Neural cell (in vitro differentiated cells): ENCODE results near the gene FAM136A. TPM values are rescaled to one million over a fixed set of nuclear protein-coding genes. Genes with fewer than 3 reads are reported as not detected.

Experiments used
- H2AFZ ChIP-seq: fragments of 200-600, 300-800 bp; sonication (generic), shearing (Covaris generic); 2 replicates; pipeline ENCODE4 v1.6.0; 2014; ENCODE audit warnings: low read depth, mild to moderate bottlenecking, antibody characterized with exemption, low read length, moderate library complexity
- H3F3A ChIP-seq: fragments of 200-600 bp; shearing (Covaris generic); 2 replicates; pipeline ENCODE4 v1.6.1; 2016; ENCODE audit warnings: mild to moderate bottlenecking, moderate library complexity, mixed read lengths, antibody characterized with exemption, low read length; ENCODE audit not compliant: insufficient read depth, poor library complexity, severe bottlenecking
- H3K27ac ChIP-seq: fragments of 200-600, 300-800 bp; sonication (generic), shearing (Covaris generic); 2 replicates; pipeline ENCODE4 v1.5.1; 2014; ENCODE audit warnings: mild to moderate bottlenecking, low read length, moderate library complexity
- H3K27me3 ChIP-seq: fragments of 300-800, 200-600 bp; sonication (generic), shearing (Covaris generic); 2 replicates; pipeline ENCODE4 v1.6.0; 2014; ENCODE audit warnings: mild to moderate bottlenecking, low read depth, low read length, moderate library complexity; ENCODE audit not compliant: insufficient read depth
- H3K36me3 ChIP-seq: fragments of 300-800, 200-600 bp; sonication (generic), shearing (Covaris generic); 2 replicates; pipeline ENCODE4 v1.5.1; 2014; ENCODE audit warnings: mild to moderate bottlenecking, antibody characterized with exemption, low read length, moderate library complexity; ENCODE audit not compliant: insufficient read depth
- H3K4me2 ChIP-seq: fragments of 300-800, 200-600 bp; sonication (generic), shearing (Covaris generic); 2 replicates; pipeline ENCODE4 v1.6.0; 2014; ENCODE audit warnings: mild to moderate bottlenecking, low read length
- H3K4me3 ChIP-seq: fragments of 300-800, 200-600 bp; sonication (generic), shearing (Covaris generic); 2 replicates; pipeline ENCODE4 v1.5.1; 2014; ENCODE audit warnings: mild to moderate bottlenecking, low read length, moderate library complexity
- H3K79me2 ChIP-seq: fragments of 200-600 bp; shearing (Covaris generic); replicated peaks from 2 replicates; pipeline ENCODE4 v1.6.0; 2014; ENCODE audit warnings: mild to moderate bottlenecking, low read length, moderate library complexity; ENCODE audit not compliant: insufficient read depth
- H3K9ac ChIP-seq: fragments of 300-800, 200-600 bp; sonication (generic), shearing (Covaris generic); 2 replicates; pipeline ENCODE4 v1.6.1; 2016; ENCODE audit warnings: mild to moderate bottlenecking, low read length, mixed read lengths
- H3K9me2 ChIP-seq: fragments of 200-600 bp; shearing (Covaris generic); 2 replicates; pipeline ENCODE4 v1.6.1; 2016; ENCODE audit warnings: mild to moderate bottlenecking, low read length, mixed read lengths; ENCODE audit not compliant: insufficient read depth
- H3K9me3 ChIP-seq: fragments of 200-600, 300-800 bp; sonication (generic), shearing (Covaris generic); 2 replicates; pipeline ENCODE4 v1.6.1; 2016; ENCODE audit warnings: mild to moderate bottlenecking, mixed run types, low read length, moderate library complexity, mixed read lengths
- H4K20me1 ChIP-seq: fragments of 200-600 bp; shearing (Covaris generic); 2 replicates; pipeline ENCODE4 v1.6.1; 2016; ENCODE audit warnings: mild to moderate bottlenecking, mixed run types; ENCODE audit not compliant: insufficient read depth
- EP300 ChIP-seq: fragments of 450-650 bp; conservative IDR thresholded peaks from 2 replicates; pipeline ENCODE4 v1.6.1; 2014; ENCODE audit warnings: antibody characterized with exemption, mild to moderate bottlenecking, moderate library complexity; ENCODE audit not compliant: poor library complexity, severe bottlenecking
- EZH2 ChIP-seq: fragments of 200-600, 300-800 bp; shearing (Covaris generic), sonication (generic); IDR thresholded peaks from 2 replicates; pipeline ENCODE4 v1.6.1; 2014; ENCODE audit warnings: antibody characterized with exemption, low read length, borderline replicate concordance, mild to moderate bottlenecking; ENCODE audit not compliant: insufficient read depth, poor library complexity, severe bottlenecking
- MXI1 ChIP-seq: fragments of 450-650 bp; conservative IDR thresholded peaks from 2 replicates; pipeline ENCODE4 v1.6.1; 2014; ENCODE audit warnings: antibody characterized with exemption, mild to moderate bottlenecking; ENCODE audit not compliant: poor library complexity, severe bottlenecking
- RAD21 ChIP-seq: fragments of 450-650 bp; conservative IDR thresholded peaks from 2 replicates; pipeline ENCODE4 v1.6.1; 2014; ENCODE audit warnings: antibody characterized with exemption, mild to moderate bottlenecking, moderate library complexity
- SMC3 ChIP-seq: fragments of 450-650 bp; conservative IDR thresholded peaks from 2 replicates; pipeline ENCODE4 v1.6.1; 2014; ENCODE audit warnings: antibody characterized with exemption, mild to moderate bottlenecking, moderate library complexity; ENCODE audit not compliant: poor library complexity
- TAF1 ChIP-seq: IDR thresholded peaks from 2 replicates; pipeline ENCODE4 v1.6.1; 2012; ENCODE audit warnings: low read depth
- polyA plus RNA-seq: library from polyadenylated mRNA; depleted of rRNA; stranded (reverse); fragments of >200 nt; gene quantifications from 2 replicates; pipeline ENCODE4 v1.2.3, GENCODE V29; 2014
- TF ChIP-seq, protein P1 (sequence below): fragments of 450-650 bp; IDR thresholded peaks from 2 replicates; pipeline ENCODE4 v1.5.1; 2014; ENCODE audit warnings: antibody characterized with exemption, mild to moderate bottlenecking, moderate library complexity; ENCODE audit not compliant: poor library complexity, severe bottlenecking
- TF ChIP-seq, protein P2 (sequence below): IDR thresholded peaks from 2 replicates; pipeline ENCODE4 v1.6.1; 2012; ENCODE audit warnings: borderline replicate concordance

Gene FAM136A
- polyA plus RNA-seq, 1 donor from 2014 or later = 56.1 TPM

DNA sequence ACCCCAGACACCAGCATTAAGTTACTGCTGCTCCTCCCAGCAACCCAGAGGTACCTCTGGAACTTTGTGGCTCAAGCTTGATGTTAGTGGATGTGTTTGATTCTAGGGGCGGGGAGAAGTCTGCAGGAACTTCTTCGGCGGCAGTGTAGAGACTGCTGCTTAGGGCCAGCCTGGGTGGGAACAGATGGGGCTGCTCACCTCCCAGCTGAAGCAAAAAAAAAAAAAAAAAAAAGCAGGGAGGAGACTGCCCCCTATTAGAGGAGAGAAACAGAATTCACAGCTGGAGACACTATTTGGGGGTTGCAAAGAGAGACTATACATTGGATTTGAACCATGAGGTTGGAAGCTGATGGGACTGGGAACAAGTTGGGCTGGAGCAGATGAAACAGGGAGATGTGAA is 28.6 kb upstream of the FAM136A start:
- no peaks in the 10 kb centered on the region for H3F3A ChIP-seq
- no peaks in the 10 kb centered on the region for H3K36me3 ChIP-seq
- no peak overlapping the region for H3K27ac ChIP-seq
- no peaks in the 10 kb centered on the region for H3K9me3 ChIP-seq
- H3K4me2 ChIP-seq = no peak overlapping the region
- no peaks in the 10 kb centered on the region for H3K9me2 ChIP-seq
- no peaks in the 10 kb centered on the region for H3K27me3 ChIP-seq
- TF ChIP-seq, protein P1, sequence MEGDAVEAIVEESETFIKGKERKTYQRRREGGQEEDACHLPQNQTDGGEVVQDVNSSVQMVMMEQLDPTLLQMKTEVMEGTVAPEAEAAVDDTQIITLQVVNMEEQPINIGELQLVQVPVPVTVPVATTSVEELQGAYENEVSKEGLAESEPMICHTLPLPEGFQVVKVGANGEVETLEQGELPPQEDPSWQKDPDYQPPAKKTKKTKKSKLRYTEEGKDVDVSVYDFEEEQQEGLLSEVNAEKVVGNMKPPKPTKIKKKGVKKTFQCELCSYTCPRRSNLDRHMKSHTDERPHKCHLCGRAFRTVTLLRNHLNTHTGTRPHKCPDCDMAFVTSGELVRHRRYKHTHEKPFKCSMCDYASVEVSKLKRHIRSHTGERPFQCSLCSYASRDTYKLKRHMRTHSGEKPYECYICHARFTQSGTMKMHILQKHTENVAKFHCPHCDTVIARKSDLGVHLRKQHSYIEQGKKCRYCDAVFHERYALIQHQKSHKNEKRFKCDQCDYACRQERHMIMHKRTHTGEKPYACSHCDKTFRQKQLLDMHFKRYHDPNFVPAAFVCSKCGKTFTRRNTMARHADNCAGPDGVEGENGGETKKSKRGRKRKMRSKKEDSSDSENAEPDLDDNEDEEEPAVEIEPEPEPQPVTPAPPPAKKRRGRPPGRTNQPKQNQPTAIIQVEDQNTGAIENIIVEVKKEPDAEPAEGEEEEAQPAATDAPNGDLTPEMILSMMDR = no peak
- no peak for TF ChIP-seq EP300
- no peak for TF ChIP-seq EZH2
- no peak for TF ChIP-seq RAD21
- TF ChIP-seq, protein P2, sequence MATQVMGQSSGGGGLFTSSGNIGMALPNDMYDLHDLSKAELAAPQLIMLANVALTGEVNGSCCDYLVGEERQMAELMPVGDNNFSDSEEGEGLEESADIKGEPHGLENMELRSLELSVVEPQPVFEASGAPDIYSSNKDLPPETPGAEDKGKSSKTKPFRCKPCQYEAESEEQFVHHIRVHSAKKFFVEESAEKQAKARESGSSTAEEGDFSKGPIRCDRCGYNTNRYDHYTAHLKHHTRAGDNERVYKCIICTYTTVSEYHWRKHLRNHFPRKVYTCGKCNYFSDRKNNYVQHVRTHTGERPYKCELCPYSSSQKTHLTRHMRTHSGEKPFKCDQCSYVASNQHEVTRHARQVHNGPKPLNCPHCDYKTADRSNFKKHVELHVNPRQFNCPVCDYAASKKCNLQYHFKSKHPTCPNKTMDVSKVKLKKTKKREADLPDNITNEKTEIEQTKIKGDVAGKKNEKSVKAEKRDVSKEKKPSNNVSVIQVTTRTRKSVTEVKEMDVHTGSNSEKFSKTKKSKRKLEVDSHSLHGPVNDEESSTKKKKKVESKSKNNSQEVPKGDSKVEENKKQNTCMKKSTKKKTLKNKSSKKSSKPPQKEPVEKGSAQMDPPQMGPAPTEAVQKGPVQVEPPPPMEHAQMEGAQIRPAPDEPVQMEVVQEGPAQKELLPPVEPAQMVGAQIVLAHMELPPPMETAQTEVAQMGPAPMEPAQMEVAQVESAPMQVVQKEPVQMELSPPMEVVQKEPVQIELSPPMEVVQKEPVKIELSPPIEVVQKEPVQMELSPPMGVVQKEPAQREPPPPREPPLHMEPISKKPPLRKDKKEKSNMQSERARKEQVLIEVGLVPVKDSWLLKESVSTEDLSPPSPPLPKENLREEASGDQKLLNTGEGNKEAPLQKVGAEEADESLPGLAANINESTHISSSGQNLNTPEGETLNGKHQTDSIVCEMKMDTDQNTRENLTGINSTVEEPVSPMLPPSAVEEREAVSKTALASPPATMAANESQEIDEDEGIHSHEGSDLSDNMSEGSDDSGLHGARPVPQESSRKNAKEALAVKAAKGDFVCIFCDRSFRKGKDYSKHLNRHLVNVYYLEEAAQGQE = no peak
- TF ChIP-seq TAF1 = no peak
- no peak for TF ChIP-seq MXI1
- no peak for TF ChIP-seq SMC3
- no peak overlapping the region for H3K9ac ChIP-seq
- H4K20me1 ChIP-seq = no peaks in the 10 kb centered on the region
- H3K4me3 ChIP-seq = no peak overlapping the region
- H3K79me2 ChIP-seq = no peaks in the 10 kb centered on the region
- no peak overlapping the region for H2AFZ ChIP-seq

DNA sequence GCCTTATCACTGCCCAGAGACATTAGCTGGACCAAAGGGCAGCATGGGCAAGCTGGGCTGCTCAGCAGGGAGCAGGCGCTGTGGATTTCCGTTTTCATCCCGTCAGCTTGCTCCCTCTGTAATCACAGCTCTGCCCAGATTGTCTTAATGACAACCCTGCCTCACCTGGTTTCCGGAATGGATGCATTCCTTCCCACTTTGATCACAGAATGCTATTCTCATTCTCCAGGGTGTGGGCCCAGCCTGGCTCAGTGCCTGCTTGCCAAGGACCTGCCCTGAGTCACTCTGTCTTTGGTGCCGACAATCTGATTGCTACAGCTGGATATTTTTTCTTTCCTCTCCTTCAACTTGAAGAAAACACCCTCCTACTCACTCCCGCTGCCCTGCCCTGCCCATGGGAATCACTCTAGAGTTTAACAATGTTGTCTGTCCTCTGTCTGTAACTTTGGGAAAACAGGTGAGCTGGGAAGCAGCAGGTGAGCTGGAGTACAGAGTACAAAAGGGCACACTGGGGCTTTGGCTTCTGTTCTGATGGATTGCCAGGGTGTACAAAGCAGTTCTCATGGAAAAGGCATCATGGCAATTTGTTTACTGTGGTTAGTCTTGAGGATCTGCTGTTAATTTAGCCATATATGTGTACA is 27.2 kb upstream of the FAM136A start:
- TF ChIP-seq RAD21 (no peak), EP300 (no peak)
- no peak overlapping the region for H3K9ac ChIP-seq
- no peak overlapping the region for H2AFZ ChIP-seq
- no peaks in the 10 kb centered on the region for H3K36me3 ChIP-seq
- H3K79me2 ChIP-seq = no peaks in the 10 kb centered on the region
- no peaks in the 10 kb centered on the region for H3F3A ChIP-seq
- no peak overlapping the region for H3K27ac ChIP-seq
- H3K27me3 ChIP-seq = no peaks in the 10 kb centered on the region
- H3K4me2 ChIP-seq = no peak overlapping the region
- no peak overlapping the region for H3K4me3 ChIP-seq
- H3K9me3 ChIP-seq = no peaks in the 10 kb centered on the region
- no peaks in the 10 kb centered on the region for H3K9me2 ChIP-seq
- H4K20me1 ChIP-seq = no peaks in the 10 kb centered on the region
